Aorta (tissue), 5 donors: Measurements from ENCODE around the gene PGAM2. TPM values are rescaled to one million over a fixed set of nuclear protein-coding genes. Genes with fewer than 3 reads are reported as not detected.

Experiments used
- ATAC-seq: fragments of 200-7000 bp; cut with Tn5 transposase; one replicate; pipeline ENCODE4 v1.9.1; 2022; ENCODE audit warnings: moderate library complexity; ENCODE audit not compliant: low FRiP score
- DNase-seq, 2 donors: peaks; one replicate each; pipeline ENCODE4 v3.0.0-alpha.2; 2020
- H3K27ac ChIP-seq, 2 donors: one replicate each; pipeline ENCODE4 v1.5.1; 2013; ENCODE audit warnings: low read length in 2 of 2, mild to moderate bottlenecking in 2 of 2, moderate library complexity in 2 of 2, control low read depth in 1 of 2, inconsistent platforms in 1 of 2, low read depth in 1 of 2
- H3K27me3 ChIP-seq, 2 donors: one replicate each; pipeline ENCODE4 v1.6.1; 2013; ENCODE audit warnings: control low read depth in 1 of 2, low read length in 1 of 2, mild to moderate bottlenecking in 1 of 2, moderate library complexity in 1 of 2; ENCODE audit not compliant: insufficient read depth in 2 of 2, control insufficient read depth in 1 of 2
- H3K36me3 ChIP-seq, 2 donors: one replicate each; pipeline ENCODE4 v1.6.1; 2013; ENCODE audit warnings: control low read depth in 1 of 2, low read length in 1 of 2, mild to moderate bottlenecking in 1 of 2; ENCODE audit not compliant: insufficient read depth in 2 of 2, control insufficient read depth in 1 of 2
- H3K4me1 ChIP-seq, 2 donors: one replicate each; pipeline ENCODE4 v1.6.1; 2013; ENCODE audit warnings: low read length in 2 of 2, control low read depth in 1 of 2, mild to moderate bottlenecking in 1 of 2, moderate library complexity in 1 of 2; ENCODE audit not compliant: insufficient read depth in 2 of 2, control insufficient read depth in 1 of 2
- H3K4me3 ChIP-seq, 2 donors: one replicate each; pipeline ENCODE4 v1.5.1; 2013; ENCODE audit warnings: low read length in 2 of 2, control low read depth in 1 of 2, mild to moderate bottlenecking in 1 of 2
- H3K9me3 ChIP-seq: one replicate; pipeline ENCODE4 v1.6.1; 2013; ENCODE audit warnings: mild to moderate bottlenecking, low read length; ENCODE audit not compliant: control insufficient read depth
- WGBS, 2 donors: extraction: QIAGEN DNeasy Blood & Tissue Kit; methylation state at CpG; one replicate each; pipeline ENCODE4 v1.1.7; 2013; 5-methylcytosine and 5-hydroxymethylcytosine counted together
- intact Hi-C, 2 donors: fragments of 100-400 bp; cut with DNase I; formaldehyde crosslinking; loops; one replicate each; pipeline versions ENCODE4 v1.14.2 to v1.15.0; 2022
- polyA plus RNA-seq, 2 donors: library from polyadenylated mRNA; stranded (reverse); fragments of 200-250 nt; gene quantifications; one replicate each; pipeline ENCODE4 v1.2.3, GENCODE V29; 2013
- total RNA-seq, 2 donors: library from RNA; stranded (reverse); fragmentation: NEBNext Ultra II Directional; extraction: Animal tissue kit (Norgen Biotek cat#: 25700); gene quantifications; one replicate each; pipeline ENCODE4 v1.2.1, GENCODE V29; 2021
- donor health status: healthy with polysubstance abuse.
- donor health status: Bipolar disorder and iron deficiency.
- donor health status: DM: no; HTN: no; CAD: no.
- donor health status: DM: no; HTN: no; CAD: no.
- donor health status: DM: yes; HTN: yes; CAD: no.

The PGAM2 gene
- total and polyA plus RNA-seq, 4 donors, result 4.1 to 9.5 (median 6.4) TPM

GRCh38 chr7:44081266-44081748 is 15.9 kb upstream of the PGAM2 start:
- no peak for DNase-seq
- WGBS, 2 donors, result 70 to 74% methylated on average over 9 of the region's 9 CpGs
- intact Hi-C loops, result loop anchor here in 1 of 2 donors (5.0 kb wide), 1 partner anchor 41 kb away; the partner anchor contains the start of gene POLD2
- Histone ChIP-seq H3K27me3 (no peaks in the 10 kb centered on the region), H3K36me3 (peaks cover 0 to 2% of the 10 kb centered on the region in 2 donors), H3K9me3 (no peaks in the 10 kb centered on the region), H3K27ac (no peak overlapping the region), H3K4me1 (peaks cover 0 to 5% of the 10 kb centered on the region in 2 donors), H3K4me3 (no peak overlapping the region)
- ATAC-seq, result no peak

- ATAC-seq, result no peak
- intact Hi-C loops, result loop anchor here in 1 of 2 donors (5.0 kb wide), 1 partner anchor 42 kb away; the partner anchor contains the start of gene POLD2
- H3K36me3 ChIP-seq, result peaks cover 0 to 2% of the 10 kb centered on the region in 2 donors
These were observed 15.4 kb upstream of the PGAM2 start for GRCh38 chr7:44080686-44081265.

GRCh38 chr7:44080118-44080517 is 14.8 kb upstream of the PGAM2 start:
- no peak for ATAC-seq
- 92 to 95% methylated on average over 5 of the region's 5 CpGs for WGBS, 2 donors
- Histone ChIP-seq H3K36me3 (peaks cover 0 to 4% of the 10 kb centered on the region in 2 donors), H3K27ac (no peak overlapping the region), H3K4me1 (peaks cover 0 to 5% of the 10 kb centered on the region in 2 donors), H3K27me3 (no peaks in the 10 kb centered on the region), H3K4me3 (no peak overlapping the region), H3K9me3 (no peaks in the 10 kb centered on the region)
- peak; percentile 50 to 70 for DNase-seq
- intact Hi-C loops, result loop anchor here in 1 of 2 donors (5.0 kb wide), 1 partner anchor 42 kb away; the partner anchor contains the start of gene POLD2

More at GRCh38 chr7:44080686-44081265, 15.4 kb upstream of the PGAM2 start:
- H3K4me3 ChIP-seq, result no peak overlapping the region
- WGBS, 2 donors, result 68 to 75% methylated on average over 9 to 11 of the region's 11 CpGs
- peak in 1 of 2 donors; percentile 69 for DNase-seq
- no peak overlapping the region for H3K27ac ChIP-seq
- H3K4me1 ChIP-seq, result peaks cover 0 to 5% of the 10 kb centered on the region in 2 donors
- no peaks in the 10 kb centered on the region for H3K27me3 ChIP-seq
- no peaks in the 10 kb centered on the region for H3K9me3 ChIP-seq

- Histone ChIP-seq H3K27me3 (no peaks in the 10 kb centered on the region), H3K9me3 (no peaks in the 10 kb centered on the region), H3K36me3 (peaks cover 0 to 4% of the 10 kb centered on the region in 2 donors), H3K4me3 (no peak overlapping the region), H3K27ac (no peak overlapping the region), H3K4me1 (peaks cover 0 to 4% of the 10 kb centered on the region in 2 donors)
- DNase-seq (peak; percentile 26 to 70), ATAC-seq (no peak)
- intact Hi-C loops, result loop anchor here in 1 of 2 donors (2.0 to 5.0 kb wide), 2 partner anchors 27 to 43 kb away; partner anchors contain the start of gene POLD2
- 78 to 81% methylated on average over 11 of the region's 11 CpGs for WGBS, 2 donors
These were observed 14.1 kb upstream of the PGAM2 start for GRCh38 chr7:44079331-44080021.

GRCh38 chr7:44078521-44078920 is 13.2 kb upstream of the PGAM2 start:
- peaks cover 0 to 4% of the 10 kb centered on the region in 2 donors for H3K36me3 ChIP-seq
- no peak for ATAC-seq

GRCh38 chr7:44077681-44078091 is 12.3 kb upstream of the PGAM2 start:
- DNase-seq (peak; percentile 28 to 36), ATAC-seq (no peak)
- intact Hi-C loops, result loop anchor here in 1 of 2 donors (2.0 kb wide), 1 partner anchor 29 kb away; no protein-coding TSS in a partner anchor
- H3K4me1 ChIP-seq, result no peaks in the 10 kb centered on the region
- no peaks in the 10 kb centered on the region for H3K9me3 ChIP-seq
- H3K27ac ChIP-seq, result no peak overlapping the region
- no peak overlapping the region for H3K4me3 ChIP-seq
- H3K36me3 ChIP-seq, result peaks cover 0 to 4% of the 10 kb centered on the region in 2 donors
- WGBS, 2 donors, result 52 to 58% methylated on average over 5 of the region's 5 CpGs
- no peaks in the 10 kb centered on the region for H3K27me3 ChIP-seq

More at GRCh38 chr7:44078521-44078920, 13.2 kb upstream of the PGAM2 start:
- WGBS, 2 donors, result 75 to 81% methylated on average over 8 of the region's 8 CpGs
- Histone ChIP-seq H3K9me3 (no peaks in the 10 kb centered on the region), H3K27me3 (no peaks in the 10 kb centered on the region), H3K4me1 (no peaks in the 10 kb centered on the region), H3K4me3 (no peak overlapping the region), H3K27ac (no peak overlapping the region)
- peak; percentile 29 to 63 for DNase-seq
- intact Hi-C loops, result loop anchor here in 1 of 2 donors (2.0 kb wide), 1 partner anchor 28 kb away; no protein-coding TSS in a partner anchor

- peaks cover 0 to 4% of the 10 kb centered on the region in 2 donors for H3K36me3 ChIP-seq
These were observed 11.7 kb upstream of the PGAM2 start for GRCh38 chr7:44077061-44077460.

GRCh38 chr7:44076101-44076895 is 10.9 kb upstream of the PGAM2 start:
- no peak for ATAC-seq
- no peak overlapping the region for H3K4me3 ChIP-seq
- H3K27me3 ChIP-seq, result no peaks in the 10 kb centered on the region
- intact Hi-C loops, result no loop called here
- no peaks in the 10 kb centered on the region for H3K9me3 ChIP-seq
- WGBS, 2 donors, result 91 to 93% methylated on average over 20 of the region's 20 CpGs
- no peaks in the 10 kb centered on the region for H3K4me1 ChIP-seq
- H3K36me3 ChIP-seq, result peaks cover 0 to 4% of the 10 kb centered on the region in 2 donors
- peak; percentile 35 to 65 for DNase-seq
- no peak overlapping the region for H3K27ac ChIP-seq

More at GRCh38 chr7:44077061-44077460, 11.7 kb upstream of the PGAM2 start:
- ATAC-seq (no peak), DNase-seq (peak; percentile 12 to 61)
- Histone ChIP-seq H3K9me3 (no peaks in the 10 kb centered on the region), H3K27ac (no peak overlapping the region), H3K4me3 (no peak overlapping the region), H3K4me1 (no peaks in the 10 kb centered on the region), H3K27me3 (no peaks in the 10 kb centered on the region)
- WGBS, 2 donors, result 88 to 97% methylated on average over 9 of the region's 9 CpGs
- intact Hi-C loops, result no loop called here
